Chondrocyte (in vitro differentiated cells): Measurements from ENCODE around the gene ARAP1. TPM values are rescaled to one million over a fixed set of nuclear protein-coding genes. Genes with fewer than 3 reads are reported as not detected.

Experiments used
- DNase-seq: peaks from one replicate; pipeline ENCODE4 v3.0.0; 2021; ENCODE audit warnings: mixed read lengths, low spot score
- H3K27ac Mint-ChIP-seq: one replicate; pipeline ENCODE4 v1.8.0; 2021; ENCODE audit warnings: mild to moderate bottlenecking, moderate library complexity, mixed read lengths; ENCODE audit not compliant: unreplicated experiment
- H3K27me3 Mint-ChIP-seq: 2 replicates; pipeline ENCODE4 v1.8.0; 2021; ENCODE audit warnings: low read depth, mixed read lengths
- H3K36me3 Mint-ChIP-seq: 2 replicates; pipeline ENCODE4 v1.8.0; 2021; ENCODE audit warnings: low read depth, mixed read lengths
- H3K4me1 Mint-ChIP-seq: 2 replicates; pipeline ENCODE4 v1.8.0; 2021; ENCODE audit warnings: low read depth, mild to moderate bottlenecking, mixed read lengths
- H3K4me3 Mint-ChIP-seq: one replicate; pipeline ENCODE4 v1.8.0; 2021; ENCODE audit warnings: mild to moderate bottlenecking, moderate library complexity, mixed read lengths; ENCODE audit not compliant: unreplicated experiment
- H3K9me3 Mint-ChIP-seq: 2 replicates; pipeline ENCODE4 v1.8.0; 2021; ENCODE audit warnings: low read depth, mixed read lengths
- total RNA-seq: library from RNA; stranded (reverse); gene quantifications from 3 replicates; pipeline ENCODE4 v1.2.1, GENCODE V29; 2021
- TF ChIP-seq, protein P1 (sequence below): fragments of 200-600 bp; sonication (generic); IDR thresholded peaks from 2 replicates; pipeline ENCODE4 v1.5.0; 2021; ENCODE audit warnings: antibody characterized with exemption, mild to moderate bottlenecking, moderate library complexity

Gene ARAP1
- total RNA-seq, 1 donor from 2014 or later = 45.3 TPM

GRCh38 chr11:72682858-72683243 lies 69.4 kb downstream of the ARAP1 start:
- Mint-ChIP-seq H3K4me1 (peaks cover 10% of the 10 kb centered on the region), H3K36me3 (peaks cover 4% of the 10 kb centered on the region), H3K4me3 (no peak overlapping the region), H3K27ac (no peak overlapping the region), H3K27me3 (peaks cover 34% of the 10 kb centered on the region), H3K9me3 (no peaks in the 10 kb centered on the region)
- no peak for DNase-seq
- TF ChIP-seq, protein P1, sequence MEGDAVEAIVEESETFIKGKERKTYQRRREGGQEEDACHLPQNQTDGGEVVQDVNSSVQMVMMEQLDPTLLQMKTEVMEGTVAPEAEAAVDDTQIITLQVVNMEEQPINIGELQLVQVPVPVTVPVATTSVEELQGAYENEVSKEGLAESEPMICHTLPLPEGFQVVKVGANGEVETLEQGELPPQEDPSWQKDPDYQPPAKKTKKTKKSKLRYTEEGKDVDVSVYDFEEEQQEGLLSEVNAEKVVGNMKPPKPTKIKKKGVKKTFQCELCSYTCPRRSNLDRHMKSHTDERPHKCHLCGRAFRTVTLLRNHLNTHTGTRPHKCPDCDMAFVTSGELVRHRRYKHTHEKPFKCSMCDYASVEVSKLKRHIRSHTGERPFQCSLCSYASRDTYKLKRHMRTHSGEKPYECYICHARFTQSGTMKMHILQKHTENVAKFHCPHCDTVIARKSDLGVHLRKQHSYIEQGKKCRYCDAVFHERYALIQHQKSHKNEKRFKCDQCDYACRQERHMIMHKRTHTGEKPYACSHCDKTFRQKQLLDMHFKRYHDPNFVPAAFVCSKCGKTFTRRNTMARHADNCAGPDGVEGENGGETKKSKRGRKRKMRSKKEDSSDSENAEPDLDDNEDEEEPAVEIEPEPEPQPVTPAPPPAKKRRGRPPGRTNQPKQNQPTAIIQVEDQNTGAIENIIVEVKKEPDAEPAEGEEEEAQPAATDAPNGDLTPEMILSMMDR = no peak

DNA sequence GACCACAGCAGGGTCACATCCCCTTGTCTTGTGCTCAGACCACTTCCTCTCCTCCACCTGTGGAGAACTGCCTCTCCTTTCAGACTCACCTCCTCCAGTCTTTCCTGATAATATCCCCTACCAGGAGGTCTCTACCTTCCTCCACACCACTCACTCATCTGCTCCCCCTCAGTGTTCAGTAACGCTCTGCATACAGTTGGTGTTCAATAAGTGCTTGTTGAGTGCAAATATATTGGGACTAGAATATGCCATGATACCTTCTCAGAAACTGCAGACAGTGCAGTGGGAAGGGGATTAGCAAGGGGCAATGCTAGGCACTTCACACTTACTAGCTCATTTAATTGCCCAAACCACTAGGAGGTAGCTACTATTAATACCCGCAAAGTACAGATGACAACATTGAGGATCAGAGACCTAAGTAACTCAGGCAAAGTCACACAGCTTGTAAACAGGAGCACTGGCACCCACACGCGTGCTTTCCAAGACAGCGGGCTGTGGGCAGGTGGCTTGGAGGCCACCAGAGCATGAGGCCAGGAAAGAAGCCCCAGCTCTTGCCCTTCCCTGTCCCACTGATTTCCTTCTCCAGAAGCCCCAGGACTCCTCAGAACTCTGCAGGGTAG lies 69.9 kb downstream of the ARAP1 start:
- Mint-ChIP-seq H3K27ac (no peak overlapping the region), H3K27me3 (peaks cover 36% of the 10 kb centered on the region), H3K36me3 (peaks cover 3% of the 10 kb centered on the region), H3K4me3 (no peak overlapping the region), H3K4me1 (peaks cover 11% of the 10 kb centered on the region), H3K9me3 (no peaks in the 10 kb centered on the region)
- no peak for DNase-seq
- TF ChIP-seq, protein P1 = no peak

- H3K4me3 Mint-ChIP-seq = no peak overlapping the region
- H3K9me3 Mint-ChIP-seq = no peaks in the 10 kb centered on the region
- peaks cover 16% of the 10 kb centered on the region for H3K4me1 Mint-ChIP-seq
- H3K36me3 Mint-ChIP-seq = peaks cover 2% of the 10 kb centered on the region
- TF ChIP-seq, protein P1 = no peak
- no peak for DNase-seq
- peaks cover 42% of the 10 kb centered on the region for H3K27me3 Mint-ChIP-seq
- H3K27ac Mint-ChIP-seq = no peak overlapping the region
These were observed 70.7 kb downstream of the ARAP1 start for GRCh38 chr11:72681226-72682153.

GRCh38 chr11:72680624-72681158 lies 71.5 kb downstream of the ARAP1 start:
- peaks cover 2% of the 10 kb centered on the region for H3K36me3 Mint-ChIP-seq
- H3K9me3 Mint-ChIP-seq = no peaks in the 10 kb centered on the region
- no peak overlapping the region for H3K4me3 Mint-ChIP-seq
- TF ChIP-seq, protein P1 = no peak
- peaks cover 48% of the 10 kb centered on the region for H3K27me3 Mint-ChIP-seq
- DNase-seq = no peak
- H3K27ac Mint-ChIP-seq = no peak overlapping the region
- H3K4me1 Mint-ChIP-seq = peaks cover 16% of the 10 kb centered on the region

- peaks cover 16% of the 10 kb centered on the region for H3K4me1 Mint-ChIP-seq
- H3K27me3 Mint-ChIP-seq = peaks cover 56% of the 10 kb centered on the region
- TF ChIP-seq, protein P1 = no peak
- DNase-seq = no peak
- no peaks in the 10 kb centered on the region for H3K9me3 Mint-ChIP-seq
- H3K4me3 Mint-ChIP-seq = no peak overlapping the region
- no peak overlapping the region for H3K27ac Mint-ChIP-seq
- H3K36me3 Mint-ChIP-seq = peaks cover 2% of the 10 kb centered on the region
These were observed 72.3 kb downstream of the ARAP1 start for GRCh38 chr11:72679869-72680268.
